ENCODE results near the gene RGS3.

Gene RGS3

GRCh38 chr9:113628621-113629020, 165.1 kb downstream of the RGS3 start:
- TF ChIP-seq ZFP30 (CRISPR knock-in tag; IDR thresholded peaks at IDR 0.05) (no peak), SNAI2 (CRISPR knock-in tag; IDR thresholded peaks at IDR 0.05) (no peak), TOX (CRISPR knock-in tag; IDR thresholded peaks at IDR 0.05; ENCODE audit: borderline replicate concordance) (no peak), RARB (CRISPR knock-in tag; IDR thresholded peaks at IDR 0.05) (no peak), TSHZ2 (CRISPR knock-in tag; IDR thresholded peaks at IDR 0.05) (no peak), ARNTL (CRISPR knock-in tag; IDR thresholded peaks at IDR 0.05; ENCODE audit: borderline replicate concordance, low read depth) (no peak), GLIS3 (CRISPR knock-in tag; IDR thresholded peaks at IDR 0.05) (no peak), ZFP3 (CRISPR knock-in tag; IDR thresholded peaks at IDR 0.05) (no peak), PATZ1 (CRISPR knock-in tag; IDR thresholded peaks at IDR 0.05; ENCODE audit: borderline replicate concordance) (no peak), ISL1 (CRISPR knock-in tag; IDR thresholded peaks at IDR 0.05) (no peak), PPARA (CRISPR knock-in tag; IDR thresholded peaks at IDR 0.05; ENCODE audit: borderline replicate concordance) (no peak), CREB5 (CRISPR knock-in tag; IDR thresholded peaks at IDR 0.05; ENCODE audit: low read depth) (no peak), ZNF70 (CRISPR knock-in tag; IDR thresholded peaks at IDR 0.05) (no peak), ZC3H10 (CRISPR knock-in tag; IDR thresholded peaks at IDR 0.05) (no peak), CSDC2 (CRISPR knock-in tag; IDR thresholded peaks at IDR 0.05) (no peak)
- ATAC-seq = no peak

GRCh38 chr9:113630386-113631136, 167.0 kb downstream of the RGS3 start:
- TF ChIP-seq ZNF8 (CRISPR knock-in tag; IDR thresholded peaks at IDR 0.05) (no peak), ZNF70 (CRISPR knock-in tag; IDR thresholded peaks at IDR 0.05) (no peak), ISL1 (CRISPR knock-in tag; IDR thresholded peaks at IDR 0.05) (no peak), TSHZ2 (CRISPR knock-in tag; IDR thresholded peaks at IDR 0.05) (no peak), OSR1 (CRISPR knock-in tag; IDR thresholded peaks at IDR 0.05) (no peak), ZC3H10 (CRISPR knock-in tag; IDR thresholded peaks at IDR 0.05) (no peak), CSDC2 (CRISPR knock-in tag; IDR thresholded peaks at IDR 0.05) (no peak), CREB5 (CRISPR knock-in tag; IDR thresholded peaks at IDR 0.05; ENCODE audit: low read depth) (no peak), PATZ1 (CRISPR knock-in tag; IDR thresholded peaks at IDR 0.05; ENCODE audit: borderline replicate concordance) (no peak), ESRRG (CRISPR knock-in tag; IDR thresholded peaks at IDR 0.05) (no peak), ZFP30 (CRISPR knock-in tag; IDR thresholded peaks at IDR 0.05) (no peak), RARB (CRISPR knock-in tag; IDR thresholded peaks at IDR 0.05) (no peak), POU6F1 (CRISPR knock-in tag; IDR thresholded peaks at IDR 0.05; ENCODE audit: borderline replicate concordance, low read depth) (no peak), CSRNP3 (CRISPR knock-in tag; IDR thresholded peaks at IDR 0.05) (no peak), ZFP3 (CRISPR knock-in tag; IDR thresholded peaks at IDR 0.05) (no peak), GLIS3 (CRISPR knock-in tag; IDR thresholded peaks at IDR 0.05) (no peak), ZNF565 (CRISPR knock-in tag; conservative IDR thresholded peaks at IDR 0.05; ENCODE audit: low read depth) (no peak), ARNTL (CRISPR knock-in tag; IDR thresholded peaks at IDR 0.05; ENCODE audit: borderline replicate concordance, low read depth) (no peak), BACH2 (CRISPR knock-in tag; IDR thresholded peaks at IDR 0.05; ENCODE audit: borderline replicate concordance) (no peak), PPARA (CRISPR knock-in tag; IDR thresholded peaks at IDR 0.05; ENCODE audit: borderline replicate concordance) (no peak)
- no peak for ATAC-seq
